HepG2 (cell line): Measurements from ENCODE around the gene FAM111A. TPM values are rescaled to one million over a fixed set of nuclear protein-coding genes. Genes with fewer than 3 reads are reported as not detected.

Source experiments
- ARID4A ChIP-seq: sonication (generic); formaldehyde crosslinking; IDR thresholded peaks from 2 replicates; pipeline ENCODE4 v1.5.0; 2020; ENCODE audit warnings: mild to moderate bottlenecking, missing genetic modification reagents, borderline replicate concordance
- ARNTL ChIP-seq: sonication (generic); formaldehyde crosslinking; IDR thresholded peaks from 2 replicates; pipeline ENCODE4 v1.4.0; 2020; ENCODE audit warnings: mild to moderate bottlenecking, missing genetic modification reagents
- CENPX ChIP-seq: sonication (generic); formaldehyde crosslinking; IDR thresholded peaks from 2 replicates; pipeline ENCODE4 v1.9.0; 2021; ENCODE audit warnings: mild to moderate bottlenecking, missing genetic modification reagents, moderate library complexity
- DMTF1 ChIP-seq: sonication (generic); formaldehyde crosslinking; IDR thresholded peaks from 2 replicates; pipeline ENCODE4 v1.4.0; 2020; ENCODE audit warnings: mild to moderate bottlenecking, missing genetic modification reagents
- MAFF ChIP-seq: IDR thresholded peaks from 2 replicates; pipeline ENCODE4 v1.6.1; 2011; ENCODE audit warnings: low read depth, low read length, improper control_type of control experiment
- MED13 ChIP-seq: sonication (generic); formaldehyde crosslinking; IDR thresholded peaks from 2 replicates; pipeline ENCODE4 v1.5.0; 2020; ENCODE audit warnings: missing genetic modification reagents
- MYC ChIP-seq: sonication (generic); formaldehyde crosslinking; IDR thresholded peaks from 2 replicates; pipeline ENCODE4 v1.9.0; 2021; ENCODE audit warnings: missing genetic modification reagents, borderline replicate concordance
- POGZ ChIP-seq: sonication (generic); formaldehyde crosslinking; IDR thresholded peaks from 2 replicates; pipeline ENCODE4 v1.4.0; 2020; ENCODE audit warnings: mild to moderate bottlenecking, missing genetic modification reagents
- RFX5 ChIP-seq: IDR thresholded peaks from 2 replicates; pipeline ENCODE4 v1.6.1; 2011; ENCODE audit warnings: low read depth, low read length, improper control_type of control experiment
- SNAPC2 ChIP-seq: sonication (generic); formaldehyde crosslinking; IDR thresholded peaks from 2 replicates; pipeline ENCODE4 v1.8.1; 2022; ENCODE audit warnings: mild to moderate bottlenecking, missing genetic modification reagents
- SP1 ChIP-seq, 2 experiments: fragments of 450-650 bp in 1 of 2; sonication (generic) in 1 of 2; formaldehyde crosslinking in 1 of 2; IDR thresholded peaks; 2 replicates each; pipeline versions ENCODE4 v1.4.0 to v1.6.1; 2016 to 2020; ENCODE audit warnings: missing genetic modification reagents in 1 of 2
- SP2 ChIP-seq: sonication (generic); formaldehyde crosslinking; IDR thresholded peaks from 2 replicates; pipeline ENCODE4 v1.5.1; 2020; ENCODE audit warnings: mild to moderate bottlenecking, missing genetic modification reagents
- SUZ12 ChIP-seq: fragments of 150-350 bp; IDR thresholded peaks from 2 replicates; pipeline ENCODE4 v1.6.1; 2014; ENCODE audit warnings: low read depth, low read length
- TBX3 ChIP-seq: fragments of 450-650 bp; IDR thresholded peaks from 2 replicates; pipeline ENCODE4 v1.6.1; 2017; ENCODE audit warnings: antibody characterized with exemption, mild to moderate bottlenecking, inconsistent platforms, borderline replicate concordance
- TEAD2 ChIP-seq: sonication (generic); formaldehyde crosslinking; IDR thresholded peaks from 2 replicates; pipeline ENCODE4 v1.9.0; 2021; ENCODE audit warnings: missing genetic modification reagents
- TGIF2 ChIP-seq: IDR thresholded peaks from 2 replicates; pipeline ENCODE4 v1.6.1; 2016; ENCODE audit warnings: control low read depth, missing compliant biosample characterization
- ZFP36L2 ChIP-seq: sonication (generic); formaldehyde crosslinking; IDR thresholded peaks from 2 replicates; pipeline ENCODE4 v1.4.0; 2020; ENCODE audit warnings: missing genetic modification reagents
- ZFP91 ChIP-seq: sonication (generic); formaldehyde crosslinking; IDR thresholded peaks from 2 replicates; pipeline ENCODE4 v1.9.0; 2022; ENCODE audit warnings: missing genetic modification reagents, mild to moderate bottlenecking, borderline replicate concordance
- ZNF562 ChIP-seq: sonication (generic); formaldehyde crosslinking; IDR thresholded peaks from 2 replicates; pipeline ENCODE4 v1.8.0; 2022; ENCODE audit warnings: missing genetic modification reagents, borderline replicate concordance
- ZNF569 ChIP-seq: sonication (generic); formaldehyde crosslinking; IDR thresholded peaks from 2 replicates; pipeline ENCODE4 v1.5.0; 2020; ENCODE audit warnings: mild to moderate bottlenecking, missing genetic modification reagents, moderate library complexity, borderline replicate concordance
- ZNF777 ChIP-seq: sonication (generic); formaldehyde crosslinking; IDR thresholded peaks from 2 replicates; pipeline ENCODE4 v1.4.0; 2020; ENCODE audit warnings: missing genetic modification reagents
- ZSCAN29 ChIP-seq: sonication (generic); formaldehyde crosslinking; conservative IDR thresholded peaks from 2 replicates; pipeline ENCODE4 v1.4.0; 2020; ENCODE audit warnings: mild to moderate bottlenecking, missing genetic modification reagents
- polyA plus RNA-seq, 8 experiments: library from polyadenylated mRNA; depleted of rRNA in 3 of 8; stranded (reverse) in 7 of 8; unstranded in 1 of 8; fragments of >200 nt; fragmentation: Illumina TruSeq in 4 of 8; extraction: Trizol in 4 of 8; gene quantifications; 2 replicates each; pipeline versions ENCODE4 v1.2.1 to v1.2.3, GENCODE V29; 2011 to 2016; ENCODE audit warnings: low read depth in 4 of 8, missing spikeins in 1 of 8, mixed read lengths in 1 of 8; ENCODE audit not compliant: insufficient read depth in 1 of 8
- total RNA-seq, 5 experiments: library from RNA; depleted of rRNA; stranded (reverse); fragments of >200 nt; fragmentation: Illumina TruSeq; extraction: Trizol; gene quantifications; 2 replicates each; pipeline ENCODE4 v1.2.3, GENCODE V29; 2016; ENCODE audit warnings: low read depth in 1 of 5

Gene FAM111A
- total and polyA plus RNA-seq, 2 of the 13 experiments (the other 11 are each of a cell fraction or from before 2014, with no cell fraction given), result 3.2 to 13.5 TPM

GRCh38 chr11:59106363-59107336, 36.0 kb upstream of the FAM111A start, which contains the start of gene FAM111B (continued):
- TF ChIP-seq POGZ (CRISPR knock-in tag) (no peak), TGIF2 (CRISPR knock-in tag) (peak; percentile 24; the same call in 1 of the 2 replicates), ZFP36L2 (CRISPR knock-in tag) (no peak), ZNF562 (CRISPR knock-in tag) (no peak), ZNF569 (CRISPR knock-in tag) (no peak), MAFF (no peak), ARID4A (CRISPR knock-in tag) (peak; percentile 58; the same call in 1 of the 2 replicates), ZNF777 (CRISPR knock-in tag) (no peak), SP1 (IDR thresholded peaks at IDR 0.05) (no peak), SP1 (CRISPR knock-in tag; IDR thresholded peaks at IDR 0.05) (no peak), MED13 (CRISPR knock-in tag) (no peak), SP2 (CRISPR knock-in tag) (peak; percentile 89), TEAD2 (CRISPR knock-in tag) (no peak), CENPX (CRISPR knock-in tag) (no peak), MYC (no peak; the same call in 1 of the 2 replicates), RFX5 (no peak), TBX3 (no peak), ZFP91 (CRISPR knock-in tag) (no peak), DMTF1 (CRISPR knock-in tag) (no peak), ZSCAN29 (CRISPR knock-in tag) (no peak), SUZ12 (no peak), SNAPC2 (no peak), ARNTL (no peak)
